TTC549 (cell line): Measurements from ENCODE around the gene TACC2.

Experiments used
- FAIRE-seq: peaks from 2 replicates; lab custom pipeline; 2012; peaks lifted over from hg19 to GRCh38; lab: Jason Lieb, UNC

TACC2 gene

DNA sequence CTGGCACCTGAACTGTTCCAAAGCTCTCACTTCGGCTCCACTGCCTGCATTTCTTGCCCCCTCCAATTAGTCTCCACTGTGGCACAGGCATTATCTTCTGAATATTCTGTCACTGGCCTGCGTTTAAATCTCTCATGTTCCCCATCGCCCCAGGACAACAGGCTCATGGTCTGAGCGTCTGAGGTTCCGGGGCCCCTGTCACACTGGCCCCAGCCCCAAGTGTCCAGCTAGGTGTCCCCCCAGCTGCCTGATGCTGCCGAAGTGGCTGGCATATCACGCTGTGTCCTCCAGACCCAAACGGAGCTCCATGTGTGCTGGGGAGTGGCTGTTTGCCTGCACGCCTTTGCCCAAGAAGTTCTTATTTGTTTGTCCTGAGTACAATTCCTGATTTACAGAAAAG is 135.4 kb downstream of the TACC2 start:
- FAIRE-seq: no peak

- FAIRE-seq: no peak
These were observed 135.8 kb downstream of the TACC2 start for GRCh38 chr10:122124808-122125207.

DNA sequence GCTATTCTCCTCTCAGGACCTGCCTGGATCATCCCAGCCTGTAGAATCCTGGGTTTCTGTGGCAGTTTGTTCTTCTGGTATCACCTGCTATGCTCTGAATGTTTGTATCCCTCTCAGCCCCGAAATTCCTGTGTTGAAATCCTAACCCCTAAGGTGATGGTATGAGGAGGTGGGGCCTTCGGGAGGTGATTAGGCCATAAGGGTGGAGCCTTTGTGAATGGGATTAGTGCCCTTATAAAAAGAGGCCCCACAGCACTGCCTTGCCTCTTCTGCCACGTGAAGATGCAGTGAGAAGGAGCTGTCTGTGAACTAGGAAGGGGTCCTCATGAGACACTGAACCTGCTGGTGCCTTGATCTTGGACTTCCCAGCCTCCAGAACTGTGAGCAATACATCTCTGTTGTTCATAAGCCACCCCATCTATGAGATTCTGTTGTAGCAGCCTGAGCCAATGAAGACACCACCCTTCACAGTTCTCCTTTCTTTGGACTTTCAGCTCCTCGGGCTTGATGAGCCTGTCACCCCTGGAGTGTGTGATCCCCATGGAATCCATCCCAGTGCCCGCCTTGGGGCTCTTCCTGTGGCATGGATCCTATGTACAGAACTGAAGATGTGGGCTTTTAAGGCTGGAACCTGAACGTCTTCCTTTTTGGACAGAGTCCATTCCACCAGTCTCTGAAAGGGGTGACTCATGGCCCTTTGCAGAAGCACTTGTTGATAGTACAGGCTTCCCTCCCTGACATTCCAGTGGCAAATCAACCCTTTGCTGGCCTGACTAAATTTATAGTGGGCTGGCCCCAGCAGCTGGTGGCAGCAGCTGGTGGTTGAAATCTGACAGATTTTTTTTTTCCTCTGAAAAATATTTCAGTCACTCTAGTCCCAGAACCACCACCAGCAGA is 138.0 kb downstream of the TACC2 start:
- no peak for FAIRE-seq

DNA sequence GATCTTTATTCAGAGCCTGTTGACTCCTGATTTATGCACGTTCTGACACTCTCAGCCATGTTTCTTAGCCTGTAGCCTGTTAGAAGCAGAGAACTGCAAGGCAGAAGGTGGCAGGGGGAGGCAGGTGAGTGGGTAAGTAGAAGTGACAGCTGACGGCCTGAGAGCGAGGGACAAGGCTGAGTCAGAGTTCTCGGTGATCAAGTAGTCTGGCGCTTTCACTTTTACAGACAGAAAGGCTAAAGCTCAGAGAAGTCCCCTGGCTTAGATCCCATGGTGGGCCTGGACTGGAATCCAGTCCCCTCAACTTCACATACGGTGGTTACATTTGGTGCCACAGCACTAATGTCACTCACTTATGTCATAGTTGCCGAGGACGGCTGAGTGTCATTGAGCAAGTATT is 139.0 kb downstream of the TACC2 start:
- FAIRE-seq: no peak

- FAIRE-seq: no peak
These were observed 139.4 kb downstream of the TACC2 start for GRCh38 chr10:122128357-122128756.

GRCh38 chr10:122130474-122131110 is 141.6 kb downstream of the TACC2 start:
- no peak for FAIRE-seq

- FAIRE-seq: no peak
These were observed 143.4 kb downstream of the TACC2 start for GRCh38 chr10:122132331-122132755.

DNA sequence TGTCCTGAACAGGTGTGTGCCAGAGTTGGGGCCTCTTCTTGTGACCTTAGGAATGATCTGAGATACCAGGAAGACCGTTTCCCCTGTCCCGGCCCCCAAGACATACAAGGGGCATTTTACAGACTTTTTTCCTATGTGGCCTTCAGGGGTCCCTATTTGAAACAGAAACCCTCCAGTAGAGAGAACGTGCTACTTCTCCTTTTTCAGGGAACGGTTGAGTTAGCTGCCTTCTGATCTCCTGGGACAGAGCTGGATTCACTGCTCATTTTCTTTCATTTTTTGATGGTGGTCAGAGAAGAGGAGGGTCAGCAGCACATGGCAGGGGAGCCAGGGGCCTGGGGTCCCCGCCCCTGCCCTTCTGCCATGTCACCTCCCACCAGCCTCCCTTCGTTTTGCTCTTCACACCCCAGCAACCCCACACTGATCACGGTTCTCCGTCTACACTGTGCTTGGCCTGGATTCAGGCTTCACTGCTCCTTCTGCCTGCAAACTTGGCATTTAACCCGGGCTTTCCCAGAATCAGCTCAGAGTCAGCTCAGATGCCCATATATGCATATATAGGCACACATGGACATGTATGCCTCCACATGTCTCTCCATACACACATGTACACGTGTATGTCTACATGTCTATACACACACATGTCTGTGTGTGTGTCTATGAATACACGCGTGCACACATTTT is 144.1 kb downstream of the TACC2 start:
- FAIRE-seq: no peak

GRCh38 chr10:122135251-122136025 is 146.5 kb downstream of the TACC2 start:
- no peak for FAIRE-seq

GRCh38 chr10:122138831-122139625 is 150.1 kb downstream of the TACC2 start:
- no peak for FAIRE-seq

DNA sequence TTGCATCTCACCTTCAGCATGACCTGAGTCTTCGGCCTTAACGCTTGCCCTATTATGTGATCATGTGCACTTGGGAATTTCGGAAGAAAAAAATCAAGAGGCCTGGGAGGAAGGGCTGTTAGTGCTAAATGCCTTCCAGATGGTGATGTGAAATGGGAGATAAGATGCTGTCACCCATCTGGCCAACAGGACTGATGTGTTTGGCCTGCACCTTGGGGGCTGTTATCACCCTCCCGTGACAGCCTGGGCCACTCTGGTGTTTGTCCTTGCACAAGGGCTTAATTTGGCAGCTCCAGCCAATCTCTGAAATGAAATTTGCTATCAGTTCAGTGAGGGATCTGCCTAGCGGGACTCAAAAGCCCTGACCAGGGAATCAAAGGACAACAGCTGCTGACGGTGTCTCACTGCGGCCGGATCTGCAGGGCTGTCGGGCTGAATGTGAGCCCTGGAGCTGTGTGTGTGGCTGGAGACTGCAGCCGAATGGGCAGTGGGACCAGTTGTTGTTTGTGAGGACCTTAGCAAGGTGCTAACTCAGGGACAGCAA is 150.7 kb downstream of the TACC2 start:
- FAIRE-seq: no peak

DNA sequence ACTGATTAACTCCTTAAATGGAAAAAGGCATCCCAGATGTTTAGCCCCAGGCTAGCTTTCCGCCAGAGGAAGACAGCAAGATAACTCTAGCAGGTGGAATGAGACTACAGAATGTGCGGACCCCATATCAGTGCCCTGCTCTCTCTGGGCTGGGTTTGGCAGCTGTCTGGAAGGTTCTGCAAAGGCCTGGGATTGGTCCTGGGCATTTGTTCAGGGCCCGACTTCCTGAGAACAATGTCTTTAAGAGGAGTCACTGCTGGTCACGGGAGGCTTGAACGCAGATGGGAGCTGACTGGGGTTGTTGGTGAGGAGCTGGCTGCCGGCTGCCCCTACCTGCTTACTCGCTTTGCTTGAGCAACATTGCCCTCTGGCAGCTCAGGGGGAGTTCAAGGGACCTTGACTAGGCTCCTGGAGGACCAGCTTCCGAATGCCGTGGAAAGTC is 151.5 kb downstream of the TACC2 start:
- no peak for FAIRE-seq

DNA sequence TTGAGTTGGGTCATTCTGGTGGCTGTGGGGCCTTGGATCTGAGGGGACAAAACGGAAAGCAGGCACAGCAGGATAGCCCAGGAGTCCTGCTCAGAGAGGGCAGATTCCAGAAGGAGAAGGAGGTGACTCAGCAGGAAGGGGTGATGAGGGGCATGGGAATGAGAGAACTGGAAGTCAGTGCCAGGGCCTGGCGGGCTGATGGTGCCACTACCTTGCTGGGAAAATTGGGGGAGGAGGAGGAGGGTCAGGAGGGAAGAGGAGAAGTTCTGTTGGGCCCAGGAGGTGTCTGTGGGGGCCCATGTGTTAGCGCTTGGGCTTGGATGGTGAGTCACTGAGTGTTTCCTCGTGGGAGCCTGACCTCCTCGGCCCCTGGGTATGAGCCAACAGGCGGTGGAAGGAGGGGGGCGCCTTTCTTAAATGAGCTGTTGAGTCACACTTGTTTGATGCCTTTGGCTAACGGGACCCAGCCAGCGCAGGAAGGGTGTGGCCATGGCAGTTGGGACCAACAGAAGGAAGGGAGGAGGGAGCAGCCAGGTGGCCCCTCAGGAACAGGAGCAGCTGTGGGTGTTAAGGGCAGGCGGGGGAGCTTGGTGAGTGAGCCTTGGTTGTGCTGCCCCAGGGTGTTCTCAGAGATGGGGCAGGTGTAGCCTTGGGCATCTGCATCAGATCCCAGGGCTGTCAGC is 152.1 kb downstream of the TACC2 start:
- FAIRE-seq: no peak

DNA sequence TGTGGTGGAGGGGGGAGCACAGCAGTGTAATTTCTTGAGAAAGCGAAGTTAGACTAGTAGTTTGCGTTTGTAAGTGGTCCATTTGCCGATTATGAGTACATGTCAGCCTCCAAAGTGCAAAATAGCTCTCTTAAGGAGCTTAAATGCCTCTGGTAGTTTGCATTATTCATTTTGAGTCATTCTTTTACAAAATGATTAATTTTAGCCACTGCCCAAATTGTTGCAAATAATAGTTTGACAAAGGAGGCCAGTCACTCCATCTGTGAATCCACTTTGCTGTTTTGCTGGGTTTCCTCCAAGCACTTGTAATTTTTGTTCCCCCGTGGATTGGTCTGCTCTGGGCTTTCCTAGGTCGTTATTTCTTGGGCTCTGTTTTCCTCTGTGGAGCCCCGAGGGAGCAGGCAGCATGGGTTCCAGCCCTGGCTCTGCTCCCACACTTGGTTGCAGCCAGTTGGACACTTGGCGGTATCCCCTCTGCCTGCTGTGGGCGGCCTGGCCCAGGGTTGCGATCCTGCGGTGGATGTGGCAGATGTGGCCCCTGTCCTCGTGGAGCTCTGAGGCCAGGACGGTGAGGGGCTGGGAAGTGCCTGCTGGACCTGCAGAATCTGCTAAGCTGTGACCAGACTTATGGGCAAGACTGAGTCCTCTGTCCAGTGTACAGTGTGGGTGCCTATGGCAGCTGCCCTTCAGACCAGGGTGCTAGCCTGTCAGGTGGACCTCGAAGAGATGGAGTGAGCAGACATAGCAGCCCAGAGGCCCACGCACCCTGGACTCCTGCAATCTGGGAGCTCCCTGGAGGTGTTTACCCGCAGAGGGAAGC is 153.1 kb downstream of the TACC2 start:
- no peak for FAIRE-seq

DNA sequence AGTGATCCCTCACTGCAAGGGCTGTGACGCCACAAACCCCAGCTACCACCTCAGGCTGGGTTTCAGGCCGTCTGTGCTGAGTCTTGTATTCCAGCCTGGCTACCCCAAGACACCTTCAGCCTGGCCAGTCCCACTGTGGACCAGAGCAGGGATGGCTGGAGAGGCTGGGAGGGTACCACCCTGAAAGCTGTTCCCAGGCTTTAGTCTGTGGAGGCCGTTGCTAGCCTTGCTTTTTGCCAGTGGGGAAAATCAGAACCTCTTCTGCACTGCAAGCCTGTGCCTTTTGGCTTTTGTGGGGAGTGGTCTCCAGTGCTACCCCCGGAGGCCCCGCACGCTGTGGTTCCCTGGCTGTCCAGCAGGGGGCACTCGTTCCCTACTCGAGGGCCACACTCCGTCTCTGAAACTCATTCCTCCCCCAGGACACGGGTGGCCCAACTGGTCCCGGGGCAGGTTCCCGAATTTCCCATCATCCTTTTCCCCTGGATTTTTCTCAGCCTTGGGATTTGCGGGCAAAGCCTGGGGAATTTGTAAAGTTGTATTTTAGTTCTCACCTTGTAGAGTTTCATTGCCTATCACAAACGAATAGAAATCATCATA is 153.8 kb downstream of the TACC2 start:
- no peak for FAIRE-seq

DNA sequence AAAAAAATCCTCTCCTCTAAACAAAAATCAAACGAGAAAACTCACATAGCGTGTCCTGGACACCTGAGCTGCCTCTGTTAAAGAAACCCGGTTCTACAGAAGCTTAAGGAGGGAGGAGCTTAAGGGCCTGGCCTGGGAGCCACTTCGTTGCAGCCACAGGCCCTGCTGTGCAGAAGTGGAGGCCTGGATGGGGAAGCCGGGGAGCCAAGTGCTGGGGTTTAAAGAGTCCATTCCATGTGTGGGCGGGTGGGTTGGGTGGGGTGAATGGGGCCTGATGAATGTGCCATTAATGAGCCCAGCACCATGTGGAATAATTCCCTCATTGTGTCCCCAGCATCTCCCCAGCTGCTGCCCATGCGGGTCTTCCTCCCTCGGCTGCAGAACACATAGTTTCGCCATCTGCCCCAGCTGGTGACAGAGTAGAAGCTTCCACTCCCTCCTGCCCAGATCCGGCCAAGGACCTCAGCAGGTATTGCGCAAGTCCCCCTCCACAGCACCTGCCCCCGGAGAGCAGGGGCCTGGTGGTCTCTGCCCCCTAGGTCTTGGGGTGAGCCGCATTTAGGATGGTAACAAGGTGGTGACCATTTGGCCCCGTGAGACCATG is 154.4 kb downstream of the TACC2 start:
- FAIRE-seq: no peak

DNA sequence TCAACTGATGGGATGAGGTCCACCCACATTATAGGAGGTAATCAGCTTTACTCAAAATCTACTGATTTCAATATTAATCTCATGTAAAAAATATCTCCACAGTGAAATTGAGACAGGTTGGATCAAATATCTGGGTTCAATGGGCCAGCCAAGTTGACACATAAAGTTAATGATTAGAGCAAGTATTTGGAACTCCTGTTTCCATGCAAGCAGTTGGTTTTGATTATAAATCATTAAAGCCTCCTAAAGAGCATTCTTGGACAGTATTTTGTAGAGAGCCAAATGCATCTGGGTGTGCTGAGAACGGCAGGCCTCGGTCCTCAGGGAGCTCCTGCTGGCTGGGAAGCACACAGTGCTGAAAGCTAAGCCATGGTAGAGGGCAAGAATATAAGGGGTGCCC is 155.2 kb downstream of the TACC2 start:
- no peak for FAIRE-seq

DNA sequence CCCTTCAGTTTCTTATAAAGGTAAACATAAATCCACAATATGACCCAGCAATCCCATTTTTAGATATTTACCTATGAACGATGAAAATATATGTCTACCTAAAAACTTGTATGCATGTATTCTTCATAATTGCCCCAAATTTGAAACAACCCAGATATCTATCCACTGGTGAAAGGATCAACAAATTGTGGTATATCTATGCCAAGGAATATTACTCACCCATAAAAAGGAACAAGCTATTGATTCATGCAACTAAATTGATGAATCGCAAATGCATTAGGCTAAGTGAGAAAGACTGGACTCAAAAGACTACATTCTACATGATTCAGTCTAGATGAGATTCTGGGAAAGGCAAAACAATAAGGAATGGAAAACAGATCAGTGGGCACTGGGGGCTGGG is 156.2 kb downstream of the TACC2 start:
- FAIRE-seq: no peak

DNA sequence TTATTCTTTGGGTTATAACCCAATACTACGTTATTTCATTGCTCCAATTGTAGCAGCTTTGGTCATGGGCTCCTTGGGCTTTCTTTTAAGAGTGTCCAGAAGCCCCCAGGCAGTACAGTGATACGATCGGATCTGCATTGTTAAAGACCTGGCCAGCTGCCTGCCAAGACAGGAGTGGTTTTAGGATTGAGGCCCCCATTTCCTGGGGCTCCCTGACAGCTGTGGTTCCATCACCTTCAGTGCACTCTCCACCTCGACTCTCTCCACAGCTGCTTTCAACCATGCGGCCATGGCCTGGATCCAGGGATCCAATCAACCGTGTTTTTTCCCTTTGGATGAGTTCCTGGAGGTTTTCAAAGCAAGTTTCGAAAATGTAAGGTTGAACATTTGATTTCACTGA is 158.7 kb downstream of the TACC2 start:
- no peak for FAIRE-seq
